Skin of body (tissue), 2 donors: ENCODE data around the gene RORB. TPM values are rescaled to one million over a fixed set of nuclear protein-coding genes. Genes with fewer than 3 reads are reported as not detected.

Source experiments
- DNase-seq: peaks from one replicate; lab custom pipeline; 2025; lab: John Stamatoyannopoulos, UW
- total RNA-seq: library from RNA; depleted of rRNA; stranded (reverse); fragments of >200 nt; gene quantifications from one replicate; pipeline ENCODE4 v1.2.3, GENCODE V29; 2014

RORB gene
- total RNA-seq, 1 donor from 2014 or later, result 0.39 TPM

DNA sequence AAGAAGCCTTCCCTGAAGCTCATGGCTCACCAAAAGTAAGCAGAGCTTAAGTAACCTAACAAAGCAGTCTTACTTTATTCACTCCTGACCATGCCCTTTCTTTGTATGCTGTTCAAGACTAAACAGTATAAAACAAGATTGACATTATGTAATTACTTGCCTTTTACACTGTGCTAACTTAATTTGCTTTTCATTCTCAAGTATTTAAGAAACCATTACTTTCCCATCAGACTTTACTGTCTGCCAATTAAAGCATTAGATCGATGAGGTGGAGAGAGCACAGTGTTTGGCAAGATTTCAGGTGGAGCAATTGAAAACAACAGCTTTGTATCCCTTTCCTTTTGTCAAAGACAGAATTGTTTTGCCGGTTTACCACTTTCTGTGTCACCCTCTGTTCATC lies 98.2 kb downstream of the RORB start:
- no peak for DNase-seq

DNA sequence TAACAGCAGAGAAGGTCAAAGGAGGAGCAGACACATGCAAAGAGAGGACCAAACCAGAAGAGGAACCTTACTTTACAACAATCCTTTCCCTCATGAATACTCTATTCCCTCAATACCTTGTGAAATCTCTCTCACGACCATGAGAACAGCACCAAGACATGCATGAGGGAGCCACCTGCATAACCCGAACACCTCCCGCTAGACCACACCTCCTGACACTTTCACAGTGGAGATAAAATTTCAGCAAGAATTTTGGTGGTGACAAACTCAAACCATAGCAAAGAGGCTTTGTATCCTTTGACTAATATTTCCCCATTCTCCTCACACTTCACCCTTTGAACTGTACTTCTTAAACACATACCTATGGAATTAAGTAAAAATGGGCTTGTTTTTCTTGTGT lies 101.7 kb downstream of the RORB start:
- DNase-seq, result no peak

GRCh38 chr9:74609671-74610405 lies 112.7 kb downstream of the RORB start:
- DNase-seq, result no peak

DNA sequence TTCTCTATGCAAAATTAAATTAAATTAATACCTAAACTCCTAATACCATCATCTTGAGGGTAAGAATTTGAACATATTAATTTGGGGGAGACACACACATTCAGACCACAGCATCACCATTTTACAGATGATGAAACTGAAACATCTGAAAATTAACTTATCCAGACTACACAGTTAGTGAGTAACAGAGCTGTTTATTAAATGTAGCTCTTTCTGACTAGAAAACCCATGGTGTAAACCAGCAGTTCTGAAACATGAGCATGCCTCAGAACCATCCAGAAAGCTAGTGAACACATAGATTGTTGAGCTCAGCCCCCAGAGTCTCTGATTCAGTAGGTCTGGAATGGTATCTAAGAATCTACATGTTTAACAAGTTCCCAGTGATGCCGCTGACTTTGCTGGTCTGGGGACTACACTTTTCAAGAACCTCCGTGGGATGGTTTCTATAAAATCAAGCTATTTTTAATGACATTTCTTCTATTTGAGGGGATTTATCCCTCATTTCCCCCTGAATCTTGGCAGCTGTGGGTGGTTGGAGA lies 113.5 kb downstream of the RORB start:
- DNase-seq, result no peak

- no peak for DNase-seq
These were observed 133.1 kb downstream of the RORB start for GRCh38 chr9:74630228-74630627.

- DNase-seq, result no peak
These were observed 142.0 kb downstream of the RORB start for GRCh38 chr9:74639112-74639511.

DNA sequence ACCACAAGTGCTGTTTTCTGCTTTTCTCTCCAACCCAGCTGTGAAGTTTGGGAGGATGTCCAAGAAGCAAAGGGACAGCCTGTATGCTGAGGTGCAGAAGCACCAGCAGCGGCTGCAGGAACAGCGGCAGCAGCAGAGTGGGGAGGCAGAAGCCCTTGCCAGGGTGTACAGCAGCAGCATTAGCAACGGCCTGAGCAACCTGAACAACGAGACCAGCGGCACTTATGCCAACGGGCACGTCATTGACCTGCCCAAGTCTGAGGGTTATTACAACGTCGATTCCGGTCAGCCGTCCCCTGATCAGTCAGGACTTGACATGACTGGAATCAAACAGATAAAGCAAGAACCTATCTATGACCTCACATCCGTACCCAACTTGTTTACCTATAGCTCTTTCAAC lies 145.2 kb downstream of the RORB start:
- DNase-seq, result no peak

- DNase-seq, result no peak
These were observed 146.3 kb downstream of the RORB start for GRCh38 chr9:74643303-74643923.

DNA sequence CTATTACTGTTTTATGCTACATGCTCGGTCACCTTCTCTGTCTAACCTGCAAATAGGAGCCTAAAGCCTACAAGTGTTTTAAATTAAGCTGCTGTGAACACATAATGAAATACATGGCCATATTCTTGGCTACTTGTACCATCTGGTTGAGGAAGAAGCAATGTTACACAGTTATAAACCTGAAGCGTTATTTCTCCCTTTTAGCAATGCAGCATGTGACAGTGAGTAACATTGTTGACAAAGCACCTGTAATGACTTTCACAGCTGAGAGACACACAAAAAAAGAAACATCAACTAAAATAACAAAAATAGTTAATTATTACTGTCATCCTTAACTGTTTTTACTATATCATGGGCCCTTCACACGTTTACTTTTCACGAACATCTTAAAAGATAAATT lies 146.9 kb downstream of the RORB start:
- DNase-seq, result no peak

DNA sequence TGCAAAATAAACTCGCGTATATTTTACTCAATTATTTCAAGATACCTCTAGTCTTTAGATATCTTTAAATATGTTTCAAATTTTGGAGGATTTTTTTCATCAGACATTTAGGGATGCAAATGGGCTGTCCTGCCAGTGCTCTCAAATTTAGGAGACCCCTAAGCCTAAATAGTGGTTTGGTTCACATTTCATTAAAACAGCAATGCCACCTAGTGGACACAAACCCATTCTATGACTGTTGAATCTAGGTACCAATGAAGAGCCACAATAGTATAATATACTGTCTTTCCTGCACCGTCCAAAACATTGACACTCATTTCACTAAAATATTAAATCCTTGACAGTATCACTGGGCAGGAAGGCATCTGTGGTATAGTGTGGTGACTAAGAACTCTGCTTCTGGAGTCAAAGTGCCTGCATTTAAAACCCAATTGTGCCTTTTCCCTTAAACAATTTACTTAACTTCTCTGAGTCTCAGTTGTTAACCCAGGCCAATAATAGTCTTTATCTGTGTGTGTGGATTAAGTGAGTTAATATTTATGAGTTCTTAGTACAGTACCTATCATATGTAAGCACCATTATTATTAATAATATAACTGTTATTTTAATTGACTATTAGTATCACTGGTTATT lies 148.0 kb downstream of the RORB start:
- no peak for DNase-seq

DNA sequence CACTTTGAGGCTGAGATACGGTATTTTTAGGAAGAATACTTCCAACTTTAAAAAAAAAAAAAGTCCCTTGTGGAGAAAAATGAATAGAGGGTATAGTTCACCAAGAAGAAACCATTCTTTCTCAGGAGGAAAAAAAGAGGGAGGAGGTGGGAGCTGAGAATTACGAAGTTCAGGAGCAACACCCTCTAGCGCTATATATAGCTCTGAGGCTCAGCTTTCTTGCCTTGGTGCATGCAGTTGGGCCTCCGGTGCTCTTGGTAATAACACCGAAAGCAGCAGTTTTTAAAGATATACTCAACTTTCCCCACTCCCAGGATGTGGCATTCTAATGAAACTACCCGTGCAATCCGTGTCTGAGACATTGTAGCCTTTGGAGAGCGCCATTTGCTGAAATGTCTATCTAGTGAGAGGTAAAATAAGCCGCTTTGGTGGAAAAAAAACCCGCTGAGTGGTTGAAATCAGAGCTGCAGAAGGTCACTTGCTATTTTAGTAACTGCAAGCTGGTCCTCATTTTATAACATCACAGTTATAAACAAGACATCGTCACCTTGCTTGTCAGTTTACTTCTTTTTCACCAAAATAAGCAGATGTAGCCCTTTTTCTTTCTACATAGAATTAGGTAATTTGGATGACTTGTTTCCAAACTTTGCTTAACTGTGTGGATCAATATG lies 156.4 kb downstream of the RORB start:
- DNase-seq, result no peak

DNA sequence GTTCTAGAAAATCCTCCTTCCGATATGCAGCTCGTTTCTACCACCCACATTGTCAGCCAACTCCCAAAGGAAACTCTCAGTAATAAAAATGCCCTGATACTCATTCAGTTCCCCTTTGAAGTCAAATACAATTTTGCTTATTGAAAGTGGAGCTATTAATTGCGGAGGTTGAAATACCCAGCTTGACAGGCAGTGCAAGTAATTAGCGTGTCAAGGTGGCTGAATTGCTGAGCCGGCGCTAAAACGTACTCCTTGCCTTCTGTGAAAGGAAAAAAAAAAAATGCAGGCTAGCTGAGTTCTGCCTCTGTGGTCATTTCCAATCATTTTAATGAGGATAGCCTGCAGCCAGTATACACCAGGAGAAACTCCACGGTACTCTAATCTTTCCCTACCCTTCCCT lies 165.5 kb downstream of the RORB start:
- DNase-seq, result no peak

DNA sequence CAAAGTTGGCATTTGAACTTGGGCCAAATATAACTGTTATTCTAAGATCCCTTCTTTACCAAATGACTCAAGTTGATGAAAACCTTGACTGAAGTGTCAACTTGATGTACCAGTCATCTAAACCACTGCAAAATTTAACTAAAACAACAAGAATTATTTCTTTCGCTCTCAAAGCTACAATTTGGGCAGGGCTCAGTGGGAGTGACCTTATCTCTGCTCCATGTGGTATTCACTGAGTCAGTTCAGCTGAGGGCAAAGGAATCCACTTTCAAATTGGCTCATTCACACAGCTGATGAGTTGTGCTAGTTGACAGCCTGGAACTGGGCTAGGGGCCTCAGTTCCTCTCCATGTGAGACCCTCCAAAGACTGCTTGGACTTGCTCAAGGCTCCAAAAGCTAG lies 166.3 kb downstream of the RORB start:
- DNase-seq, result no peak

GRCh38 chr9:74666625-74667316 lies 169.6 kb downstream of the RORB start:
- DNase-seq, result no peak

- no peak for DNase-seq
These were observed 175.1 kb downstream of the RORB start for GRCh38 chr9:74672237-74672636.

DNA sequence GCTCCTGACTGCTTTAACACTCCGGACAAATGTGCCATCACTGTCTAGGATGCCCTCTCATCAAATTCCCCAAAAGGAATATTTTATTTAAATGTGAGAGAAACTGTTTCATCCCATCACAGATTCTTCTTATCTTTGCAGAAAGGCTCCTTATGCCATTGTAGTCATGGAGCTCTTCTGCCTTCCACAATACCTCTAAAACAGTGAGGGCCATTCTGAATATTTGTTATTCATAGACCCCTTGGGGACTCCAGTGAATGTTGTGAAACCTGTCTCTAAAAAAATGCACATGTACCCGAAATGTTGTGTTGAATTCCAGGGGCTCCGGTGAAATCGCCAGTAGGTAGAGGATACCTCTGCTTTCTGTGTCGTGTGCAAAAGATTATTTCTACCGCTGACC lies 176.9 kb downstream of the RORB start:
- DNase-seq, result no peak

DNA sequence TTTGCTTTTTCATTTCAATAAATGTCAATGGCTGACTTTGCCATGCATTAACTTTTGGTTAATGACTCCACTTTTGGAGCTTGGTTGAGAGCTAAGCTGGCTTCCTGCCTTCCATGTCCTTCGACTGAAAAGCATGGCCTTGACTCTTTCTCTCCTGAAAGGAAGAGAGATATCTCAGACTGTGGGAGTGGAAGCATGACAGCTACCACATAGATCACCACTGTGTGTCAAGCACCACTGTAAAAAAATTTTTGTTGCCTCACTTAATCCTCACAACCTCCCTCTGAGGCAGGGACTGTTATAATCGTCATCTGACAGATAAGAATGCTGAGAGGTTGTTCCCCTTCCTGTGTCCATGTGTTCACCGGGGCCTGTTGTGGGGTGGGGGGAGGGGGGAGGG lies 184.8 kb downstream of the RORB start:
- no peak for DNase-seq

DNA sequence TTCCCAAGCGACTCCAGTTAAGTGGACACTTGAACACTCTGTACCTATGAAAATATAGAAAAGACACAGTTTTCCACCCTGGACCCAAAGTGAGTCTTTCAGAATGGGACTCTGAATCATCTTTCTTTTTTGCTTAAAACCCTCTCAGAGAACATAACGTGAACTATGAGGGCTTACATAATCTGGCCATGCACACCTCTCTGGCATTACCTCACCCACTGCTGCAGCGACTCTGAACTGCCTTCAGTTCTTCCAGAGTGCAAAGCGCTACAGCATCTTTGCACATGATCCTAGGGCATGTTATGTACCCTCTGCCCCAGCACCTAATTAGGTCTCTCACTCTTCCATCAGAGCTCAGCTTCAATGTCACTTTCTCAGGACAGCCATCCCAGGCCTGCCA lies 186.2 kb downstream of the RORB start:
- DNase-seq, result no peak

- no peak for DNase-seq
These were observed 193.9 kb downstream of the RORB start for GRCh38 chr9:74691058-74691457.

GRCh38 chr9:74696520-74696919 lies 199.4 kb downstream of the RORB start:
- no peak for DNase-seq

DNA sequence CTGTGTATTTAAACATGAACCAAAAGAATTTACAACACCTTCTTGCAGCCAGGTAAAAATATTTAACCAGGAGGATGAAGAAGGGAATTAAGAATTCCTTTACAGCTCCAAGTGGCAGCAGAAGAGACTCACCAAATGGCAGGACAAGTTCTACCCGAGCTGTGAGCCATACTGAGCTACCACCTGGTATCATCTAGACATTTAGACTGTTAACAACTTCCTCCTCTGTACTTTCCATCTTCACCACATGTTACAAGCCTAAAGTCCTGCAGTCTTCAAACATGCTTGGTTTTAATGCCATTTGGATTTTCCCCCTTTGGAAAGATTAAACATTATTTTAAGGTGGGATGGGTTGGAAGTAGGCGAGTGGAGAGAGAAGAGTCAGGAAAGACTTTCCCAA lies 200.4 kb downstream of the RORB start:
- no peak for DNase-seq

DNA sequence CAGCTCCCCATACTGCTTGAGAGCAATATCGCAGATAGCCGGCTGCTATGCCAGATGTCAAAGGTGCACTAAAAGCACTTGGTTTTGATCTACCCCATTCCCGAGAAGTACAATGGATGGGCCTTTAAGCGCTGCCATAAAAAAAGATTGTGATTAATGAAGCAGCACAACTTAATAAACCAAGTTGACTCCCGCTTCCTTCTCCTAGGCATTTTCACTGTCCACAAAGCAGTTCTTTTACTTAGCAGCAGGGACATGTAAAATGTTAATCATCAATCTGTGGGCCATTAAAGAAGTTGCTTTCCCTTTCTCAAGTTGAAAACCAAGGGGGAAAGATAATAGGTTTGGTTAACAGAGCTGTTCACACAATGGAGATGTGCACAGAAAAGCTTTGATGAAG lies 214.2 kb downstream of the RORB start:
- DNase-seq, result no peak
